ENCODE results near the gene EPC1. TPM values are rescaled to one million over a fixed set of nuclear protein-coding genes. Genes with fewer than 3 reads are reported as not detected.
A peak's percentile ranks its signal among the peaks of the same experiment; 100 is the strongest.

Gene EPC1
- total RNA-seq, 2 donors from 2014 or later: 40.2 to 48.5 TPM

GRCh38 chr10:32378363-32379317 lies 31.7 kb upstream of the EPC1 start:
- Histone ChIP-seq H3K9me3 (no peaks in the 10 kb centered on the region), H3K27ac (peak overlapping the region; percentile 70 to 92), H3K27me3 (replicated peaks; ENCODE audit: insufficient read depth) (no peaks in the 10 kb centered on the region), H3K4me1 (ENCODE audit: control insufficient read depth in 1 of 2, low read depth in 2 of 2) (peaks cover 14 to 25% of the 10 kb centered on the region in 2 donors), H3K4me3 (peak overlapping the region; percentile 99), H3K36me3 (no peaks in the 10 kb centered on the region)
- DNase-seq (ENCODE audit: low spot score) (peak; percentile 89), ATAC-seq (ENCODE audit: insufficient number of reproducible peaks, low FRiP score, low read depth) (peak; percentile 70)
- TF ChIP-seq, protein P1, sequence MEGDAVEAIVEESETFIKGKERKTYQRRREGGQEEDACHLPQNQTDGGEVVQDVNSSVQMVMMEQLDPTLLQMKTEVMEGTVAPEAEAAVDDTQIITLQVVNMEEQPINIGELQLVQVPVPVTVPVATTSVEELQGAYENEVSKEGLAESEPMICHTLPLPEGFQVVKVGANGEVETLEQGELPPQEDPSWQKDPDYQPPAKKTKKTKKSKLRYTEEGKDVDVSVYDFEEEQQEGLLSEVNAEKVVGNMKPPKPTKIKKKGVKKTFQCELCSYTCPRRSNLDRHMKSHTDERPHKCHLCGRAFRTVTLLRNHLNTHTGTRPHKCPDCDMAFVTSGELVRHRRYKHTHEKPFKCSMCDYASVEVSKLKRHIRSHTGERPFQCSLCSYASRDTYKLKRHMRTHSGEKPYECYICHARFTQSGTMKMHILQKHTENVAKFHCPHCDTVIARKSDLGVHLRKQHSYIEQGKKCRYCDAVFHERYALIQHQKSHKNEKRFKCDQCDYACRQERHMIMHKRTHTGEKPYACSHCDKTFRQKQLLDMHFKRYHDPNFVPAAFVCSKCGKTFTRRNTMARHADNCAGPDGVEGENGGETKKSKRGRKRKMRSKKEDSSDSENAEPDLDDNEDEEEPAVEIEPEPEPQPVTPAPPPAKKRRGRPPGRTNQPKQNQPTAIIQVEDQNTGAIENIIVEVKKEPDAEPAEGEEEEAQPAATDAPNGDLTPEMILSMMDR (IDR thresholded peaks at IDR 0.05): no peak

GRCh38 chr10:32377458-32378259 lies 30.7 kb upstream of the EPC1 start:
- TF ChIP-seq, protein P1 (IDR thresholded peaks at IDR 0.05): peak; percentile 12
- Histone ChIP-seq H3K9me3 (no peaks in the 10 kb centered on the region), H3K4me1 (ENCODE audit: control insufficient read depth in 1 of 2, low read depth in 2 of 2) (peaks cover 14 to 32% of the 10 kb centered on the region in 2 donors), H3K4me3 (peak overlapping the region; percentile 99), H3K36me3 (no peaks in the 10 kb centered on the region), H3K27me3 (replicated peaks; ENCODE audit: insufficient read depth) (no peaks in the 10 kb centered on the region), H3K27ac (peak overlapping the region; percentile 70 to 92)
- no peak for DNase-seq (ENCODE audit: low spot score)
- no peak for ATAC-seq (ENCODE audit: insufficient number of reproducible peaks, low FRiP score, low read depth)

- Histone ChIP-seq H3K36me3 (no peaks in the 10 kb centered on the region), H3K4me3 (peak overlapping the region; percentile 99), H3K9me3 (no peaks in the 10 kb centered on the region), H3K4me1 (ENCODE audit: control insufficient read depth in 1 of 2, low read depth in 2 of 2) (peaks cover 14 to 36% of the 10 kb centered on the region in 2 donors), H3K27me3 (replicated peaks; ENCODE audit: insufficient read depth) (no peaks in the 10 kb centered on the region), H3K27ac (peak overlapping the region; percentile 70 to 92)
- DNase-seq (ENCODE audit: low spot score): no peak
- TF ChIP-seq, protein P1 (IDR thresholded peaks at IDR 0.05): no peak
- ATAC-seq (ENCODE audit: insufficient number of reproducible peaks, low FRiP score, low read depth): no peak
These were observed 29.8 kb upstream of the EPC1 start for GRCh38 chr10:32376771-32377170.

DNA sequence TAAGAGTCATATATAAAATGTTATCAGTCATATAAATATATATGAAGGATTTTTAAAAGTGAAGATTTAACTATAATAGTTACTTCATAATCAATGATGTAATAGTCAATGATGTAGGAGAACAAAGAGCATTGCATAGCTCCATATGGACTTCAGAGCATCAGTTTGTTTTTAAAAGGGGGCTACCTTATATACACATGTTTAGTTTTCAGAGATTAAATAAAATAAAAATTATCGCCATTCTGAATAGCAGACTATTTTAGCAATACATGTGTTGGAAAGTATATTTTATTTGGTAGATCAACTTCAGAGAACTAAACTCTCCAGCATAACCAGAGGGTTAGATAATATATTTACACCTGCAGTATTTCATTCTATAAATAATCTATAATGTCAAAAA lies 29.1 kb upstream of the EPC1 start:
- Histone ChIP-seq H3K27ac (peak overlapping the region; percentile 70 to 92), H3K4me1 (ENCODE audit: control insufficient read depth in 1 of 2, low read depth in 2 of 2) (peaks cover 14 to 42% of the 10 kb centered on the region in 2 donors), H3K27me3 (replicated peaks; ENCODE audit: insufficient read depth) (no peaks in the 10 kb centered on the region), H3K9me3 (no peaks in the 10 kb centered on the region), H3K4me3 (peak overlapping the region; percentile 99), H3K36me3 (no peaks in the 10 kb centered on the region)
- DNase-seq (ENCODE audit: low spot score): no peak
- TF ChIP-seq, protein P1 (IDR thresholded peaks at IDR 0.05): no peak
- ATAC-seq (ENCODE audit: insufficient number of reproducible peaks, low FRiP score, low read depth): no peak

DNA sequence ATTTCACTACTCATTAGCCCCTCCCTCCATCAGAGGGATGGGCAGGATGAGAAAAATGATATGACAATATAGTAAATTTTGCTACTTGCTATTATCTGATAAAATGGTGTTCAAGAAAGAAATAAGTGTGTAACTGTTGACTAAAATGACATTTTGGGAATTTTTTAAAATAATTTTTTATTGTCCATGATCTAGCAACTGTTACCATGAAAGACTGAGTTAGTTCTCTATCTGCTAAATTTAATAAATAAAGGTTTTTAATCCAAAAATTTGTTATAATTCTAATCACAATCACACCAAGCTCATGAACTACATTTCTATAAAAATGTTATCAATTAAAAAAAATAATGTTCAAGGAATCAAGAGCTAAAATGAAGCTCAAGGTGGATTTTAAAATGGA lies 28.7 kb upstream of the EPC1 start:
- no peaks in the 10 kb centered on the region for H3K9me3 ChIP-seq
- H3K4me3 ChIP-seq: peak overlapping the region; percentile 99
- H3K27ac ChIP-seq: peak overlapping the region in 1 of 2 donors; percentile 92
- ATAC-seq (ENCODE audit: insufficient number of reproducible peaks, low FRiP score, low read depth) (no peak), DNase-seq (ENCODE audit: low spot score) (no peak)
- no peaks in the 10 kb centered on the region for H3K36me3 ChIP-seq
- TF ChIP-seq, protein P1 (IDR thresholded peaks at IDR 0.05): no peak
- peaks cover 14 to 46% of the 10 kb centered on the region in 2 donors for H3K4me1 ChIP-seq (ENCODE audit: control insufficient read depth in 1 of 2, low read depth in 2 of 2)
- H3K27me3 ChIP-seq (replicated peaks; ENCODE audit: insufficient read depth): no peaks in the 10 kb centered on the region

All from thoracic aorta (tissue), 2 donors.